K562 (cell line): Measurements from ENCODE around the gene LAPTM5. TPM values are rescaled to one million over a fixed set of nuclear protein-coding genes. Genes with fewer than 3 reads are reported as not detected.
A peak's percentile ranks its signal among the peaks of the same experiment; 100 is the strongest.

ENCODE experiments used
- BHLHE40 ChIP-seq: IDR thresholded peaks from 2 replicates; pipeline ENCODE4 v1.6.1; 2011; ENCODE audit warnings: low read length, improper control_type of control experiment
- BRD4 ChIP-seq: fragments of 200-600 bp; sonication (generic); IDR thresholded peaks from 2 replicates; pipeline ENCODE4 v1.6.1; 2017; ENCODE audit warnings: inconsistent platforms
- CBX2 ChIP-seq: fragments of 200-600 bp; sonication (generic); IDR thresholded peaks from one replicate; pipeline ENCODE4 v1.6.1; 2012; ENCODE audit warnings: mild to moderate bottlenecking, low read length, inconsistent platforms; ENCODE audit not compliant: insufficient read depth, poor library complexity, severe bottlenecking
- E2F8 ChIP-seq: fragments of 450-650 bp; IDR thresholded peaks from 2 replicates; pipeline ENCODE4 v1.7.1; 2018; ENCODE audit warnings: mild to moderate bottlenecking, low read depth; ENCODE audit not compliant: partially characterized antibody
- ETS1 ChIP-seq: conservative IDR thresholded peaks from 2 replicates; pipeline ENCODE4 v1.6.1; 2011; ENCODE audit warnings: low read depth, mild to moderate bottlenecking, low read length; ENCODE audit not compliant: control insufficient read depth
- FOS ChIP-seq: IDR thresholded peaks from 3 replicates; pipeline ENCODE4 v1.6.1; 2011; ENCODE audit not compliant: insufficient read length; ENCODE audit errors: extremely low read depth
- FOSL1 ChIP-seq: fragments of 200-800 bp; sonication (Bioruptor generic); conservative IDR thresholded peaks from 2 replicates; pipeline ENCODE4 v1.6.1; 2016; ENCODE audit warnings: missing genetic modification characterization, missing compliant biosample characterization
- GABPB1 ChIP-seq: sonication (generic); formaldehyde crosslinking; IDR thresholded peaks from 2 replicates; pipeline ENCODE4 v1.8.0; 2022; ENCODE audit warnings: mild to moderate bottlenecking, missing genetic modification reagents
- HBP1 ChIP-seq: fragments of 450-650 bp; formaldehyde crosslinking; IDR thresholded peaks from 2 replicates; pipeline ENCODE4 v1.4.0; 2022; ENCODE audit warnings: missing genetic modification characterization
- HNRNPL ChIP-seq: fragments of 200-400 bp; formaldehyde crosslinking; IDR thresholded peaks from 2 replicates; pipeline ENCODE4 v1.6.1; 2017; ENCODE audit warnings: low read depth, mild to moderate bottlenecking, low read length
- KDM4B ChIP-seq, 2 experiments: fragments of 450-650 bp in 1 of 2; sonication (generic) in 1 of 2; IDR thresholded peaks; 2 replicates each; pipeline ENCODE4 v1.6.1; 2016 to 2017; ENCODE audit warnings: borderline replicate concordance in 2 of 2, antibody characterized with exemption in 1 of 2, low read depth in 1 of 2, mild to moderate bottlenecking in 1 of 2
- KLF13 ChIP-seq: fragments of 450-650 bp; IDR thresholded peaks from 2 replicates; pipeline ENCODE4 v1.6.1; 2016; ENCODE audit warnings: missing genetic modification characterization, low read depth, mild to moderate bottlenecking, missing compliant biosample characterization, moderate library complexity, borderline replicate concordance
- MAFF ChIP-seq: IDR thresholded peaks from 2 replicates; pipeline ENCODE4 v1.6.1; 2012; ENCODE audit warnings: low read length, improper control_type of control experiment
- MAFG ChIP-seq: fragments of 450-650 bp; conservative IDR thresholded peaks from 2 replicates; pipeline ENCODE4 v1.6.1; 2016; ENCODE audit warnings: missing genetic modification characterization, missing compliant biosample characterization
- MCM2 ChIP-seq: fragments of 450-650 bp; IDR thresholded peaks from 2 replicates; pipeline ENCODE4 v1.6.1; 2017; ENCODE audit warnings: low read depth, mild to moderate bottlenecking
- NBN ChIP-seq: fragments of 450-650 bp; IDR thresholded peaks from 2 replicates; pipeline ENCODE4 v1.6.1; 2016; ENCODE audit warnings: low read depth, mild to moderate bottlenecking
- OTX1 ChIP-seq: fragments of 450-650 bp; formaldehyde crosslinking; IDR thresholded peaks from 2 replicates; pipeline ENCODE4 v1.4.0; 2022; ENCODE audit warnings: mild to moderate bottlenecking
- SIX5 ChIP-seq, 2 experiments: IDR thresholded peaks; 2 replicates each; pipeline ENCODE4 v1.6.1; 2011; ENCODE audit warnings: low read length in 2 of 2, borderline replicate concordance in 1 of 2, low read depth in 1 of 2, mild to moderate bottlenecking in 1 of 2, moderate library complexity in 1 of 2; ENCODE audit not compliant: insufficient read depth in 1 of 2
- SLC30A9 ChIP-seq: fragments of 250-450 bp; sonication (Bioruptor Pico); IDR thresholded peaks from 2 replicates; pipeline ENCODE4 v1.8.0; 2022; ENCODE audit warnings: mild to moderate bottlenecking, moderate library complexity
- TCF7 ChIP-seq: sonication (generic); IDR thresholded peaks from 2 replicates; pipeline ENCODE4 v1.6.1; 2016; ENCODE audit warnings: antibody characterized with exemption, borderline replicate concordance
- ZBTB2 ChIP-seq: fragments of 450-650 bp; IDR thresholded peaks from 2 replicates; pipeline ENCODE4 v1.6.1; 2016; ENCODE audit warnings: antibody characterized with exemption
- ZNF263 ChIP-seq: sonication (generic); formaldehyde crosslinking; IDR thresholded peaks from 2 replicates; pipeline ENCODE4 v1.8.0; 2022; ENCODE audit warnings: mild to moderate bottlenecking, missing genetic modification reagents, borderline replicate concordance
- polyA plus RNA-seq, 8 experiments: library from polyadenylated mRNA; depleted of rRNA in 4 of 8; stranded (reverse) in 5 of 8; unstranded in 3 of 8; fragments of >200 nt; fragmentation: Nextera tagmentation in 2 of 8; fragmentation: Illumina TruSeq in 1 of 8; extraction: Ambion mirVana in 2 of 8; extraction: Trizol in 1 of 8; gene quantifications; 2 replicates each; pipeline versions ENCODE4 v1.2.1 to v1.2.3, GENCODE V29; 2011 to 2014; ENCODE audit warnings: inconsistent platforms in 1 of 8, missing spikeins in 1 of 8
- total RNA-seq, 7 experiments: library from RNA; depleted of rRNA in 6 of 7; stranded (reverse); fragments of >200 nt in 6 of 7; fragmentation: Illumina TruSeq in 2 of 7; extraction: Trizol in 2 of 7; gene quantifications; 2 replicates each; pipeline versions ENCODE4 v1.2.1 to v1.2.3, GENCODE V29; 2011 to 2021; ENCODE audit warnings: low replicate concordance in 1 of 7

LAPTM5 gene
- total and polyA plus RNA-seq, 9 of the 15 experiments (the other 6 are each of a cell fraction or from before 2014, with no cell fraction given): 2.4 to 47.3 (median 20.3) TPM

- no peak for TF ChIP-seq ETS1
- no peak for TF ChIP-seq KDM4B (IDR thresholded peaks at IDR 0.05; ENCODE audit: borderline replicate concordance in 2 of 2, low read depth in 1 of 2)
- TF ChIP-seq MCM2: no peak
- TF ChIP-seq BRD4: no peak
- TF ChIP-seq FOS: peak; percentile 42
- TF ChIP-seq NBN: no peak
- TF ChIP-seq FOSL1: peak; percentile 94
- no peak for TF ChIP-seq BHLHE40
- no peak for TF ChIP-seq SIX5 (IDR thresholded peaks at IDR 0.05; ENCODE audit: borderline replicate concordance in 1 of 2, insufficient read depth in 1 of 2, low read depth in 1 of 2, low read length in 2 of 2)
- TF ChIP-seq MAFF: no peak
- no peak for TF ChIP-seq MAFG
- peak; percentile 34; the same call in 1 of the 2 replicates for TF ChIP-seq ZBTB2
- no peak for TF ChIP-seq SLC30A9
- TF ChIP-seq TCF7: no peak
- peak; percentile 65; the same call in 1 of the 2 replicates for TF ChIP-seq OTX1 (CRISPR knock-in tag)
- no peak for TF ChIP-seq KLF13 (tag)
- TF ChIP-seq GABPB1 (CRISPR knock-in tag): no peak
- TF ChIP-seq HBP1 (CRISPR knock-in tag): no peak
- no peak for TF ChIP-seq E2F8
- no peak for TF ChIP-seq CBX2
- no peak for TF ChIP-seq HNRNPL
- no peak for TF ChIP-seq ZNF263 (CRISPR knock-in tag)
Observed at GRCh38 chr1:30741239-30741894, 16.2 kb downstream of the LAPTM5 start (continued).
